ENCODE data around the gene ART1.

Gene ART1

DNA sequence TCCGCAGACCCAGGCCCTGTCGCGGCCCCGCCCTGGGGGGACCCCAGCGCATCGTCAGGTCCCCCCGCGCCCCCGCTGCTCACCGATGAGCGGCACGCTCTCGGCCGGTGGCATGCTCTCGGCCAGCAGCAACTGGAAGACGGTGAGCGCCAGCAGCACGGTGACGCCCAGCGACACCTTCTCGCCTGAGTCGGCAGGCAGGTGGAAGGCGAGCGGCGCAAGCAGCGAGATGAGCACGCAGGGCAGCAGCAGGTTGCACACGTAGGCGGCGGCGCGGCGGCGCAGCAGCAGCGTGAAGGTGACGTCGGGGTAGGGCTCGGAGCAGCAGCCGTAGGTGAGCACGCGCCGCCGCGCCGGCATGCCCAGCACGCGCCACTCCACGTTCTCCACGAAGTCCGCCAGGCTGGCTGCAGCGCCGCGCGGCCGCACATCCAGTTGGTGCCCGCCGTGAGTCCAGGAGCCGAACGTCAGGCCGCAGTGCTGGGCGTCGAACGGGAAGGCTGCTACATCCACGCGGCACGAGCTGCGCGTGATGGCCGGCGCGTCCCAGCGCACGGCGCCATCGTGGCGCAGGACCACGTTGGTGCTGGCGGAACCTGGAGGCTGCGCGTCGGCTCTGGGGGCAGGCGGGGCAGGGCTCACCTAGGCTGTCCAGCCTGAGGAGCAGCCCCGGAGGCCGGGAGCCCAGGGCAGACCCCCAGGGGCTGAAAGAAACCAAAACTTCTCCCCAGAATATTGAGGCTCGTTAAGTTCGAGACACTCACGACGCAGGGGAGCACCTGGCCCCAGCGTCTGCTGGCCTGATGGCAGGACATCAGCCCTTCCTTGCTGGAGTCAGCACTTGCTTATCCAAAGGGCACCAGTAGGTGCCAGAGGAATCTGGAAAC lies 22.5 kb downstream of the ART1 start:
- FAIRE-seq (no peak), DNase-seq (ENCODE audit: insufficient read length, low spot score) (no peak)
- TF ChIP-seq, protein P1, sequence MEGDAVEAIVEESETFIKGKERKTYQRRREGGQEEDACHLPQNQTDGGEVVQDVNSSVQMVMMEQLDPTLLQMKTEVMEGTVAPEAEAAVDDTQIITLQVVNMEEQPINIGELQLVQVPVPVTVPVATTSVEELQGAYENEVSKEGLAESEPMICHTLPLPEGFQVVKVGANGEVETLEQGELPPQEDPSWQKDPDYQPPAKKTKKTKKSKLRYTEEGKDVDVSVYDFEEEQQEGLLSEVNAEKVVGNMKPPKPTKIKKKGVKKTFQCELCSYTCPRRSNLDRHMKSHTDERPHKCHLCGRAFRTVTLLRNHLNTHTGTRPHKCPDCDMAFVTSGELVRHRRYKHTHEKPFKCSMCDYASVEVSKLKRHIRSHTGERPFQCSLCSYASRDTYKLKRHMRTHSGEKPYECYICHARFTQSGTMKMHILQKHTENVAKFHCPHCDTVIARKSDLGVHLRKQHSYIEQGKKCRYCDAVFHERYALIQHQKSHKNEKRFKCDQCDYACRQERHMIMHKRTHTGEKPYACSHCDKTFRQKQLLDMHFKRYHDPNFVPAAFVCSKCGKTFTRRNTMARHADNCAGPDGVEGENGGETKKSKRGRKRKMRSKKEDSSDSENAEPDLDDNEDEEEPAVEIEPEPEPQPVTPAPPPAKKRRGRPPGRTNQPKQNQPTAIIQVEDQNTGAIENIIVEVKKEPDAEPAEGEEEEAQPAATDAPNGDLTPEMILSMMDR (IDR thresholded peaks at IDR 0.05; ENCODE audit: insufficient read depth, missing control alignments) = no peak

DNA sequence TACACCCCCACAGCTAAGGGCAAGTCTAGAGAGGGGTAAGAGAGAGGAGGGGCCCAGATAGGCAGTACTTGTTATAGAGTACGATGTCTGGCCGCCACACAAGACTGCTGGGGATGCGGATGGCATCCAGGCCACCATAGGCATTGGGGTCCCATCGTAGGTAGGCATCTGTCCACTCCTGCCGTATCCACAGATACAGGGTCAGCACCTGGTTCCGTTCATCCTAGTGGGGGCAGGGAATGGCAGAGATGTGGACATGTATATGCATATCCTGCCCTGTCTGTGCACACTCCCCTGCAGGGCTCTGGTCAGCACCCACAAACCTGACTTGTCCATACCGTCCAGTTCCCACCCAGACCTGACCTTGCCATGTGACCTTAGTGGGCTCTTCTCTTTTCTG lies 24.2 kb downstream of the ART1 start:
- FAIRE-seq (no peak), DNase-seq (ENCODE audit: insufficient read length, low spot score) (no peak)
- TF ChIP-seq, protein P1 (IDR thresholded peaks at IDR 0.05; ENCODE audit: insufficient read depth, missing control alignments) = no peak

DNA sequence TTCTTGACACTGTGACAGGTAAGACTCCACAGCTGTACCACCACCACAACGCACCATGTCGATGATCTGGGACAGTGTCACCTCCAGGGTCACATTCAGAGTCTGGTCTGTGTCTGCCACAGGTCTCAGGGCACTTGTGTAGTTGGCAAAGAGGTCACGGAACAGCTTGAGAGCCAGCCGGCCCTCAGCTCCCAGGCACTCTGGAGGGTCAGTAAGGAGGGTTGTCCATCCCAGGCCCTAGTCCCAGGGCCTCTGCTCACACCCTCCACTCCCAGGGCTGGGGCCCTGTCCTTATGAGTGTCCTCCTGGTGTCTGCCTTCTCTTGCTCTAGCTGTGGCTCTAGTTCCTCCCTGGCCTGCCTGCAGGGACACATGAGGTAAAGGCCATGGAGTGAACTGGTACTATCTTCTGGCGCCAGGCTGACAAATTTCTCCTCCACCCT lies 24.8 kb downstream of the ART1 start:
- DNase-seq (ENCODE audit: insufficient read length, low spot score) = no peak
- no peak for FAIRE-seq
- TF ChIP-seq, protein P1 (IDR thresholded peaks at IDR 0.05; ENCODE audit: insufficient read depth, missing control alignments) = no peak

DNA sequence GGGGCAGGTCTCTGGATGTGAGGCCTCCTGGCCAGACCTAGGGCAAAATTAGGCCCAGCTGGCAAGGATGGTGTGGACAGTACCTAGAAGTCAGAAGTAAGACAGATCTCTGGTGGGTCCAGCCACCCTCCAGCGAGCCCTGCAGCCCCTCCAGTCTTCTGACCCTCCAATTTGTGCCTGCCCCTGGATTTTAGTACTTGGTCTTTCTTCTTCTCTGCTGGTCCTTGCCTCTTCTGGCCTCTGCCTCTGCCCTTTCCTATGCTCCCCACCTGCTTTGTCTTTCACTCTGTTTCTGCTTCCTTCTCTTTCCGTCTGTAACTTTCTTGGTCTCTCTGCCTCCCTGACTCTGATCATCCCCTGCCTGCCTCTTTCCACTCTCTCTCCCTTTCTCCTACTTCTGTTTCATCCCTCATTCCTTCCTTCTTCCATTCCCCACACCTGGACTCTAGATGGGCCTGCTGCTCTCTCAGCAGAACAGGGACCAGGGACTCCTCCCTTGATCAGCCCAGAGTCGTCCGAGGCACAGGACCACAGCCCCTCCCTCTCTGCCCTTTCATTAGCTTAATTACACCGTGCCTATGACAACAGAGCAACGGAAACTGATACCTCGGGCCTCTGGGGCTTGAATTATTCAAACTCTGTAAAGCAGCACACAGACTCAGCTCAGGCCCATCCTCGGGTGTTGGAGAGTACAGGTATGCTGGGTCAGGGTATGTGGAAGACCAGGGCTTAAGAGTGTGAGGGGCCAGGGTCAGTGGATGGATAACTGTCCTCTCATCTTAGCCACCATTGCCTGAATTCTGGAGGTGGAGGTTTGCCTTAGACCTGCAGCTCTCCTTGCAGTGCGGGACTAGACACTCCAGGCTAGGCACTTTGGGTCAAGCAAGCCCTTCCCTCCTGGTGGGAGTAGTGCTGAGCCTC lies 26.7 kb downstream of the ART1 start, which contains the start of gene CHRNA10:
TSS of gene CHRNA10 (minus strand) at position 51 of the 921 bp plus-strand sequence. CDS start 72 bp downstream, outside the sequence.
- TF ChIP-seq, protein P1 (IDR thresholded peaks at IDR 0.05; ENCODE audit: insufficient read depth, missing control alignments) = no peak
- DNase-seq (ENCODE audit: insufficient read length, low spot score) (no peak), FAIRE-seq (no peak)

DNA sequence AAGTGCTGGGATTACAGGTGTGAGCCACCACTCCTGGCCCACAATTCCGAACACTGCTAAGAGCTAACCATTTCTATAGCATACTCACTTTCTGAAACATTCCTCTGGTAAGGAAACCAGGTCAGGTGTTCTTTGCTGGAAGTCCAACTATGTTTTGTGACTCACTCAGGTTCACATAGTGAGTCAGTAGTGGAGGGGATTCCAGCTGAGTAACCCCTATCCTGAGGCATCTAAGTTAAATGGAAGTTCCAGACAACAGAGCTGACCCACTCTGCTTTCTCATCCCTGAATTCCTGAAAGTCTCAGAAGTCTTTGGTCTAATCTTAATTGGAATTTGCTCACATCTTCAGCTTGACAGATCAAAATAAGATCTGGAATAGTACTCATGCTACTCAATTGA lies 29.3 kb downstream of the ART1 start:
- DNase-seq (ENCODE audit: insufficient read length, low spot score) = no peak
- no peak for FAIRE-seq
- TF ChIP-seq, protein P1 (IDR thresholded peaks at IDR 0.05; ENCODE audit: insufficient read depth, missing control alignments) = no peak

DNA sequence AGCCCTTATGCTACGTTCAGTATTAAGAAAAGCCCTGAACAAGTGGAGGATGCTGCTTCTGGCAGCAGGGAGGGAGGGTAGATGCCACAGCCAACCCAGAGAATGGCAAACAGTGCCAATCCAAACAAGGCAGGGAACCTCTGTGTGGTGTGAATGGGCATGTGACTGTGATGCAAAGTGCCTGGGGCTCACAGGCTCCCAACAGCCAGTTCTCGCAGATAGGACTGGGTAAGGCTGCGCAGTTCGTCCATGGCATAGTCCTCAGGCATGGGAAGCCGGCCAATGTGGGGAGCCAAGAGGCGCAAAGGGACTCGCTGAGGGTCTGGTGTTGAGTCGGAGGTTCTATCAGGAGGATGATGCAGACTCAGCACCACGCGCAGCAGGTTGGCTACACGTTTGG lies 31.0 kb downstream of the ART1 start:
- DNase-seq (ENCODE audit: insufficient read length, low spot score) = no peak
- TF ChIP-seq, protein P1 (IDR thresholded peaks at IDR 0.05; ENCODE audit: insufficient read depth, missing control alignments) = no peak
- FAIRE-seq = no peak

Measured in D721Med (cell line).